Activated B cell treated with CpG ODN at 0.5 μM for 24 hours (primary cell): ENCODE data around the gene MAP2K2. TPM values are rescaled to one million over a fixed set of nuclear protein-coding genes. Genes with fewer than 3 reads are reported as not detected.
"Not testable (repeated sequence)": the region's sequence is repeated elsewhere in the genome, so short reads cannot be mapped to it uniquely, and the experiment has no call there.

Source experiments
- ATAC-seq: fragments of 200-7000 bp; cut with Tn5 transposase; one replicate; pipeline ENCODE4 v1.10.0; 2021; ENCODE audit warnings: low read depth, mild to moderate bottlenecking, moderate library complexity
- CTCF ChIA-PET: fragments of 350-600 bp; sonication (Branson Sonifier 250); formaldehyde crosslinking; loops from one replicate; lab custom pipeline; 2021; ENCODE audit warnings: antibody characterized with exemption; lab: Charles Lee
- POLR2A ChIA-PET: fragments of 350-600 bp; sonication (Branson Sonifier 250); formaldehyde crosslinking; loops from one replicate; lab custom pipeline; 2021; ENCODE audit warnings: antibody characterized with exemption; lab: Charles Lee
- DNase-seq: peaks from one replicate; pipeline ENCODE4 v3.0.0; 2022
- H3K27ac Mint-ChIP-seq: one replicate; pipeline ENCODE4 v1.8.0; 2020; ENCODE audit warnings: mixed read lengths
- H3K27me3 Mint-ChIP-seq: one replicate; pipeline ENCODE4 v1.8.0; 2021; ENCODE audit warnings: mixed read lengths
- H3K36me3 Mint-ChIP-seq: one replicate; pipeline ENCODE4 v1.8.0; 2021; ENCODE audit warnings: low read depth, mixed read lengths
- H3K4me1 Mint-ChIP-seq: one replicate; pipeline ENCODE4 v1.8.0; 2021; ENCODE audit warnings: mixed read lengths
- H3K4me3 Mint-ChIP-seq: one replicate; pipeline ENCODE4 v1.8.0; 2020; ENCODE audit warnings: mild to moderate bottlenecking, mixed read lengths
- H3K9me3 Mint-ChIP-seq: one replicate; pipeline ENCODE4 v1.8.0; 2020; ENCODE audit warnings: mixed read lengths
- intact Hi-C: fragments of 100-400 bp; cut with micrococcal nuclease; formaldehyde crosslinking; loops from one replicate; pipeline ENCODE4 v1.15.1; 2024
- total RNA-seq: library from RNA; stranded (reverse); gene quantifications from 2 replicates; pipeline ENCODE4 v1.2.3, GENCODE V29; 2022
- TF ChIP-seq, protein P1 (sequence below): fragments of 200-600 bp; IDR thresholded peaks from one replicate; pipeline ENCODE4 v1.8.0; 2022; ENCODE audit warnings: antibody characterized with exemption, mild to moderate bottlenecking

The MAP2K2 gene
- total RNA-seq, 1 donor from 2014 or later: 126 TPM

DNA sequence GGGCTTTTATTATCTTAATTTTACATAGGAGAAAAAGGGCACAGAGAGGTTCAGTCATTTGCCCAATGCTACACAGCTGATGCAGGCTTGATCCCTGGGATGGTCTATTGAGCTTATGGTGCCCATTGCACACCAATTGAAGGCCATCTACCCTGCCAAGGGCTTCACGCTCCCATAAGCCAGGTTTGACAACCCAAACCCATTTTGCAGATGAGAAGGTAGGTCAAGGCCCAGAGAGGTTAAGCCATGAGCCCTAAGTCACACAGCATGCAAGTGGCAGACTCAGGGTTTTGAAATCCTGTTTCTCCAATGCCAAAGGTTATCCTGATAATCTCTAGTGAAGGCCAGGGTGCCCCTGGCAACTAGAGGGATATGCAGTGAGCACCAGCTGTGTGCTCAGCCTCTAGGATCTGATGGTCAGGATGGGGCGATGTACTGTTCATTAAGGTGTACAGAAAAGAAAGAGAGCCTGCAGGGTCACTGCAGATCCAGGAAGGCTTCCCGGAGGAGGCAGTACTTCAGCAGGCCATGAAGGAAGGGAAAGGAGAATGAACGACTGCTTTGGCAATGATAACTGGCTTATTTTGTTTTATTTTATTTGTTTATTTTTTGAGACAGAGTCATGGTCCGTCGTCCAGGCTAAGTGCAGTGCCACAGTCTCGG, 37.6 kb upstream of the MAP2K2 start:
- Mint-ChIP-seq H3K27me3 (peaks cover 2% of the 10 kb centered on the region), H3K9me3 (no peaks in the 10 kb centered on the region), H3K4me1 (no peaks in the 10 kb centered on the region), H3K4me3 (no peak overlapping the region), H3K27ac (no peak overlapping the region), H3K36me3 (no peaks in the 10 kb centered on the region)
- intact Hi-C loops: no loop called here
- ChIA-PET CTCF (no interaction called here), POLR2A (no interaction called here)
- TF ChIP-seq, protein P1, sequence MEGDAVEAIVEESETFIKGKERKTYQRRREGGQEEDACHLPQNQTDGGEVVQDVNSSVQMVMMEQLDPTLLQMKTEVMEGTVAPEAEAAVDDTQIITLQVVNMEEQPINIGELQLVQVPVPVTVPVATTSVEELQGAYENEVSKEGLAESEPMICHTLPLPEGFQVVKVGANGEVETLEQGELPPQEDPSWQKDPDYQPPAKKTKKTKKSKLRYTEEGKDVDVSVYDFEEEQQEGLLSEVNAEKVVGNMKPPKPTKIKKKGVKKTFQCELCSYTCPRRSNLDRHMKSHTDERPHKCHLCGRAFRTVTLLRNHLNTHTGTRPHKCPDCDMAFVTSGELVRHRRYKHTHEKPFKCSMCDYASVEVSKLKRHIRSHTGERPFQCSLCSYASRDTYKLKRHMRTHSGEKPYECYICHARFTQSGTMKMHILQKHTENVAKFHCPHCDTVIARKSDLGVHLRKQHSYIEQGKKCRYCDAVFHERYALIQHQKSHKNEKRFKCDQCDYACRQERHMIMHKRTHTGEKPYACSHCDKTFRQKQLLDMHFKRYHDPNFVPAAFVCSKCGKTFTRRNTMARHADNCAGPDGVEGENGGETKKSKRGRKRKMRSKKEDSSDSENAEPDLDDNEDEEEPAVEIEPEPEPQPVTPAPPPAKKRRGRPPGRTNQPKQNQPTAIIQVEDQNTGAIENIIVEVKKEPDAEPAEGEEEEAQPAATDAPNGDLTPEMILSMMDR: no peak
- ATAC-seq: no peak
- DNase-seq: no peak

DNA sequence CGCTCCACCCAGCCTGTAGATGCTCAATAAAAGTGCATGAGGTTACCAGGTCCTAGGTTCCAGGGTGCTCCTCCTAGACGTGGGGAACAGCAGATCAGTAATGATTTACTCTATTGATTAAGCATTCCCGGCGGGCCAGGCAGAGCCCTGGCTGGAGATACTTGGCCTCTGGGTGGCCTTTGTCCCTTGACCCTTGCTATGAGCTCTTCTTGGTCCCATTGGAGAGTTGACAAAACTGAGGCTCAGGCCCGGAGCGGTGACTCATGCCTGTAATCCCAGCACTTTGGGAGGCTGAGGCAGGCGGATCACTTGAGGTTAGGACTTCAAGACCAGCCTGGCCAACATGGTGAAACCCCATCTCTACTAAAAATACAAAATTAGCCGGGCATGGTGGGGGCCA, 34.0 kb upstream of the MAP2K2 start:
- CTCF ChIA-PET, DNase-seq, ATAC-seq, H3K27ac Mint-ChIP-seq, H3K4me3 Mint-ChIP-seq, H3K36me3 Mint-ChIP-seq, intact Hi-C loops, H3K9me3 Mint-ChIP-seq, H3K4me1 Mint-ChIP-seq, H3K27me3 Mint-ChIP-seq: not testable (repeated sequence)
- POLR2A ChIA-PET: interaction anchor here (0.8 kb wide), 1 partner anchor 11 kb away, joined by 6 read pairs; no protein-coding TSS in a partner anchor

DNA sequence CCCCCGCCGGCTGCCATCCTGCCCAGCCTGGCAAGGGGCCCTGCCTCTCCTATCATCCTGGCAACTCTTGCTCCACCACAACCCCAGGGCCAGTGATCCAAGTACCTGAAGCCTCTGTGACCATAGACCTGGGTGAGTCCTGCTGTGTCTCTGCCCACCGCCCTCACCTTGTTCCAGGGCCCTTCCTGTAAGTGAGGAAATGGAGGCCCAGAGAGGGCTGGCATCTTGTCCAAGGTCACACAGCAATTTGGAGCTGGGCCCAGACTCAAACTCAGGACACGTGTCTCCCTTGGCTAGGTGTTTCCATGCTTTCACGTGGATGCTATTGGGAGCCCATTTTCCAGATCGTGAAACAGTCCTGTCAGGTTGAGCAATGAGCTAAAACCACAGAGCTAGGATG, 33.2 kb upstream of the MAP2K2 start:
- H3K9me3 Mint-ChIP-seq: no peaks in the 10 kb centered on the region
- TF ChIP-seq, protein P1: no peak
- H3K36me3 Mint-ChIP-seq: no peaks in the 10 kb centered on the region
- no peak for ATAC-seq
- no peaks in the 10 kb centered on the region for H3K4me1 Mint-ChIP-seq
- CTCF ChIA-PET: no interaction called here
- H3K27me3 Mint-ChIP-seq: peaks cover 13% of the 10 kb centered on the region
- no peak for DNase-seq
- no peak overlapping the region for H3K27ac Mint-ChIP-seq
- POLR2A ChIA-PET: no interaction called here
- no peak overlapping the region for H3K4me3 Mint-ChIP-seq
- intact Hi-C loops: no loop called here

DNA sequence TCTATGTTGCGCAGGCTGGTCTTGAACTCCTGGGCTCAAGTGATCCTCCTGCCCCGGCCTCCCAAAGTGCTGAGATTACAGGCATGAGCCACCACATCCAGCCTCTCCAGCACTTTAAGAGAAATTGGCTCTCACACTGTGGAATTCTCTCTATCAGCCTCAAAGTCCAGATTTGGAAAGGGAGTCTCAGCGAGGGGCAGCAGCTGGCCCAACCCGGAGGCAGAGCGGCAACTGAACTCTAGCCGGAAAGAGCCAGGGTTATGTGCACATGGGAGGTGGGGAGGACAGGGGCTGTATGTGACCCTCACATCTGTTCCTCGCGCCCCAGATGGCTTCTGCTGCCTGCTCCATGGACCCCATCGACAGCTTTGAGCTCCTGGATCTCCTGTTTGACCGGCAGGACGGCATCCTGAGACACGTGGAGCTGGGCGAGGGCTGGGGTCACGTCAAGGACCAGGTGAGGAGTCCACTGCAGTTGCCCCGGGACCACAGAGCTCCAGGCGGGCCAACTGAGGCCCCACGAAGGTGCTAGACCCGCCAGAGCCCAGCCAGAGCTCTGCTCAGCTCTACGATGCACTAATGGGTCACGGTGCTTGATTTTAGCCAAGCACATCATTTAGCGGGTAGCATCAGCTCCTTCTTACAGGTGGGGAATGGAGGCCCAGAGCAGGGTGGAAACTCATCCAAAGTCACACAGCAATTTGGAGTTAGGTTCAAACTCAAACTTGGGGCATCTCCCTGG, 30.8 kb upstream of the MAP2K2 start:
- H3K27ac Mint-ChIP-seq: no peak overlapping the region
- ATAC-seq: no peak
- ChIA-PET CTCF (interaction anchor here (0.9 kb wide), 1 partner anchor 15 kb away, joined by 3 read pairs; no protein-coding TSS in a partner anchor), POLR2A (interaction anchor here (0.8 kb wide), 1 partner anchor 14 kb away, joined by 4 read pairs; no protein-coding TSS in a partner anchor)
- intact Hi-C loops: no loop called here
- H3K4me3 Mint-ChIP-seq: no peak overlapping the region
- no peak for DNase-seq
- TF ChIP-seq, protein P1: no peak
- peaks cover 19% of the 10 kb centered on the region for H3K27me3 Mint-ChIP-seq
- H3K36me3 Mint-ChIP-seq: no peaks in the 10 kb centered on the region
- no peaks in the 10 kb centered on the region for H3K9me3 Mint-ChIP-seq
- H3K4me1 Mint-ChIP-seq: no peaks in the 10 kb centered on the region

DNA sequence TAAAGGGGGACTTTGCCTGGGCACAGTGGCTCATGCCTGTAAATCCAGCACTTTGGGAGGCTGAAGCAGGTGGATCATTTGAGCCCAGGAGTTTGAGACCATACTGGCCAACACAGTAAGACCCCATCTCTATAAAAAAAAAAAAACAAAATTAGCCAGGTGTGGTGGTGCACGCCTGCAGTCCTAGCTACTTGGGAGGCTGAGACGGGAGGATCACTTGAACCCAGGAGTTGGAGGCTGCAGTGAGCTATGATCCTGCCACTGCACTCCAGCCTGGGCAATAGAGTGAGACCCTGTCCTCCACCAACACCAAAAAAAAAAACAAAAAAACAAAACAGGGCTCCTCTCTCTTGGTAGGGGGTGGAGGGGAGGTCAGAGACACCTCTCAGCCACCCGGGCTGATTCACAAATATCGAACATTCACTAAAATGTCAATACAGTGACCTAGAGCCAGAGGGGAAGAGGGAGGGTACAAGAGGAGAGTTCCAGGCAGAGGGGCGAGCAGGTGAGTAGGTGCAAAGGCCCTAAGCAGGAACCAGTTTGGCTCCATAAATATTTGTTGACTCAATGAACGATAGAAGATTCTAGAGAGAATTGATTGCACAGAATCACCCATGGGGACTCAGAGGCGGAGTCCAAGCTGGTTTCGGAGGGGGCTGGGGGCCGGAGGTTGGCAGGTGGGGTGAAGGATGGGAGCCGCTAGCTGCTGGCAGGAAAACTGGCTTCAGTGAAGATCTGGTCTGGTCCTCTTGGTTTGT, 28.5 kb upstream of the MAP2K2 start:
- H3K27ac Mint-ChIP-seq: no peak overlapping the region

More for the DNA sequence above, 28.5 kb upstream of the MAP2K2 start:
- CTCF ChIA-PET: no interaction called here
- H3K4me1 Mint-ChIP-seq: no peaks in the 10 kb centered on the region
- H3K36me3 Mint-ChIP-seq: no peaks in the 10 kb centered on the region
- peaks cover 23% of the 10 kb centered on the region for H3K27me3 Mint-ChIP-seq
- TF ChIP-seq, protein P1: no peak
- DNase-seq (no peak), ATAC-seq (no peak)
- POLR2A ChIA-PET: no interaction called here
- H3K4me3 Mint-ChIP-seq: no peak overlapping the region
- intact Hi-C loops: no loop called here
- H3K9me3 Mint-ChIP-seq: no peaks in the 10 kb centered on the region
